Activated CD8-positive, alpha-beta memory T cell treated with anti-CD3 and anti-CD28 coated beads, Interleukin-2, amount 50 U/mL, for 4 hours (primary cell): ENCODE results near the gene SYNGR3.
A peak's percentile ranks its signal among the peaks of the same experiment; 100 is the strongest.
"Not testable (repeated sequence)": the region's sequence is repeated elsewhere in the genome, so short reads cannot be mapped to it uniquely, and the experiment has no call there.

Experiments used
- DNase-seq: peaks from one replicate; pipeline ENCODE4 v3.0.0-alpha.2; 2020

SYNGR3 gene

DNA sequence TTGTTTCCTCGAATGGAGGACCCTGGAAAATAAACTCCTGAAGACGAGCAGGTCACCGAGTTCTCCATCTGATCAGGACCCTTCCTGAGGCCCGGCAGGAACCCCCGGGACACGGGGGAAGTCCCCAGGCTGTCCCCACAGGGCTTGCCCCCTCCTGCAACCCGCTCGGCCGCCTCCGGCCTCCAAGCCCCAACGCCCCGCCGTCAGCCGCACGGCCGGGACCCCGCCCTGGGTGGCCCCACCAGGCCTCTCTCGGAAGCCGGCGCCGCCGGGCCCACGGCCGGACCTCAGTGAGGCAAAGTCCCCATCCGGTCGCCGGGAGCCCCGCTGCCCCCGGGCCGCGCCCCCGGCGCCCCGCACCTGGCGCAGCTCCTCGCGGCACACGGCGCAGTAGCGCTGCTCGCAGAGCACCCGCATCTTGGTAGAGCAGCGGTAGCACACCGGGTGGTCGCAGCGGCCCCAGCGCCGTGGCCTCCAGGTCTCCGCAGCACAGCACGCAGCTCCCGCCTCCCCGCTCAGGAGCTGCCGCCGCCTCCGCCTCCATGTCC lies 19.5 kb downstream of the SYNGR3 start:
- no peak for DNase-seq

DNA sequence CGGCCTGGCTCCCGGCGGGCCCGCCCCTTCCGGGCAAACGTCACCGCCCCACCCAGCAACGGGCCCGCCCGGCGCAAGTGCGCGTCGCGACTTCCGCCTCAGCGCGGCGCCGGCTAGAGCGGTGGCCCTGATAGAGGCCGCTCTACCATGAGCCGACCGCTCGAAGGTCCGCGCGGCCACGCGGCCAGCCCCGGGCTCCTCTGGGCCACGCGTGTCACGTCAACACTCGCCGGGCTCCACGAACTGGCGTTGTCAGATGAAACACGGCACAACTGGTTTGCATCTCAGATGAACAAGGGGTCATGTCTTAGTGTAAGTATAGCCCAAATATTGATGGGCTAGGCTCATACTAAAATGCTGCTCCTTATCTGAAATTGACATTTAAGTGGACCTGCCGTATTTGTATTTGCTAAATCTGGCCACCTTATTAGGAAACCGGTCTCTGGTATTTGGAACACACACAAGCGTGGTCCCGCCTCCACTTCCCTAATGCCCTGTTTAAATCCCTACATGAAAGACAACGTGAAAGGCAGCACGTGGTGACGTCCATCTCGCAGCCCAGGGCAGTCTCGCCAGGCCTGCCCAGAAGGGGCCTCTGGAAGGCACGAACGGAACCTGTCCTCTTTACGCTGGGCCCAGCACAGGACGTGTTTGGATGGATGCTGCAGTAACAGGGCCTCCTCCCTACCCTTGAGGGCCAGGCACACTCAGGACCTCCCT lies 20.2 kb downstream of the SYNGR3 start, which contains the start of gene ZNF598:
Gene ZNF598 (minus strand): TSS at position 31 of the 720 bp plus-strand sequence.
- peak; percentile 80 for DNase-seq

DNA sequence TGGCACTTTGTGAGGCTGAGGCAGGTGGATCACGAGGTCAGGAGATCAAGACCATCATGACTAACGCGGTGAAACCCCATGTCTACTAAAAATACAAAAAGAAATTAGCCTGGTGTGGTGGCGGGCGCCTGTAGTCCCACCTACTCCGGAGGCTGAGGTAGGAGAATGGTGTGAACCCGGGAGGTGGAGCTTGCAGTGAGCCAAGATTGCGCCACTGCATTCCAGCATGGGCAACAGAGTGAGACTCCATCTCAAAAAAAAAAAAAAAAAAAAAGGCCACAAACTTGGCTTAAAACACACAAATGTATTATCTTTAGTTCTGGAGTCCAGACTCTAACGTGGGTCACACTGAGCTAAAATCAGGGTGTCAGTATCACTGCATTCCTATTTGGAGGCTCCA lies 22.0 kb downstream of the SYNGR3 start:
- not testable (repeated sequence) for DNase-seq

DNA sequence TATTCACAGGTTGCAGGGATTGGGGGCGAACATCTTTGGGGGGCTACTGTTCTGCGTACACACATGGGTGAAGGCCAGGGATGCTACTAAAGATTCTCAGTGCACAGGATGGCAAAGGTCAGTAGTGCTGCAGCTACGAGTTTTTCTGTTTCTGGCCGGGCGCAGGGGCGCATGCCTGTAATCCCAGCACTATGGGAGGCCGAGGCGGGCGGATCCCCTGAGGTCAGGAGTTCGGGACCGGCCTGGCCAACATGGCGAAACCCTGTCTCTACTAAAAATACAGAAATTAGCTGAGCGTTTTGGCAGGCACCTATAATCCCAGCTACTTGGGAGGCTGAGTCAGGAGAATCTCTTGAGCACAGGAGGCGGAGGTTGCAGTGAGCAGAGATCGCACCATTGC lies 23.8 kb downstream of the SYNGR3 start:
- DNase-seq, result no peak

DNA sequence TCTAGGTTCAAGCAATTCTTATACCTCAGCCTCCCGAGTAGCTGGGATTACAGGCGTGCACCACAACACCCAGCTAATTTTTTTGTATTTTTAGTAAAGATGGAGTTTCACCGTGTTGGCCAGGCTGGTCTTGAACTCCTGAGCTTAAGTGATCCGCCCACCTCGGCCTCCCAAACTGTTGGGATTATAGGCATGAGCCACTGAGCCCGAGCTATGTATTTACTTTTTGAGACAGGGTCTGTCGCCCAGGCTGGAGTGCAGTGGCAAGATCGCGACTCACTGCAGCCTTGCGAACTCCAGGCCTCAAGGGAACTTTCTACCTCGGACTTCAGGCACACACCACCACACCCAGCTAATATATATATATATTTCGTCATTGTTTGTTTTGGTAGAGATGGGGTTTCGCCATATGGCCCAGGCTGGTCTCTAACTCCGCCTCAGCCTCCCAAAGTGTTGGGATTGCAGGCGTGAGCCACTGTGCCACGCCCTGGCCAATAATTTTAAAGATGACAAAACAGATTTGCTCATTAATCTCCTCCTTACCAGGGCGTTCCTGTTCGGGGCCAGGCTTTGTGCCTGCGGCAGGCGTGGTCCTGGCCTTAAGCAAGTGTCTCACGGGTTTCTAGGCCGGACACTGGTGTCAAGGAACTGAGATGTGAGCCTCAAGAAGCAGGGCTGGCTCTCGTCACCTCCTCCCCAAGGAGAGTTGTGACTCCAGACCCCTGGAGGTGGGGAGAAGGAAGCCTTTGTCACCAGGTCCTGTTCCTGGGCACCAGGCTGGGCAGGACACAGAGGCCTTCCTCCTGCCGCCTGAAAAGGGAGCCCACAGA lies 25.6 kb downstream of the SYNGR3 start:
- DNase-seq, result no peak

DNA sequence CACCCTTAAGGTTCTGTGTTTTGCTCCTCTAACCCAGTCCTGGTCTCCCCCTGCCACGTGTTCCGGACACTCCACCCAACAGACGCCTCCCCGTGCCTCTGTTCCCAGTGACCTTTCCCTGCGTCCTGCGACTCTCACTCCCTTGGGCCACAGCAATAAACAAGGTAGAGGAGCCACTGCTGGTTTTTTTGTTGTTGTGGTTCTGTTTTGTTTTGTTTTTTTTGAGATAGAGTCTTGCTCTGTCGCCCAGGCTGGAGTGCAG lies 26.1 kb downstream of the SYNGR3 start:
- DNase-seq, result no peak

DNA sequence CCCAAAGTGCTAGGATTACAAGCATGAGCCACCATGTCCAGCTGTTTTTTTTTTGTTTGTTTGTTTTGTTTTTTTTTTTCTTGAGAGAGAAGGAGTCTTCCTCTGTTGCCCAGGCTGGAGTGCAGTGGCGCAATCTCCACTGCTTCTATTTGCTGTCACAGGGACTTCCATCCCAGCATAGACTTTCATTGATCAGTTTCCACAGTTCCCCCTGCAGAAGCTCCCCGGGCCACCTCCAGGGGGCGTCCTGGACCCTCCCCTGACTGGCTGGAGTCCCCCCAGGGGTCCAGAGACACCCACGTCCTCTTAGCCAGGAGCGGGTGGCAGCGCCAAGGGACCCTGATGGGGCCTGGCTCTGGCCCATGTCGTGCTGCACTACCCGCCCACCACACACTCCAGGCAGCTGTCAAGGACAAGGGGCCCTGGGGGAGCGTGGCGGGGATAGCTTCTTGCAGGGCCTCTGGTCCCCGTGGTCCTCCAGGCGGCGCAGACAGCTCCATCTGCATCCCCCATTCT lies 26.7 kb downstream of the SYNGR3 start:
- no peak for DNase-seq

DNA sequence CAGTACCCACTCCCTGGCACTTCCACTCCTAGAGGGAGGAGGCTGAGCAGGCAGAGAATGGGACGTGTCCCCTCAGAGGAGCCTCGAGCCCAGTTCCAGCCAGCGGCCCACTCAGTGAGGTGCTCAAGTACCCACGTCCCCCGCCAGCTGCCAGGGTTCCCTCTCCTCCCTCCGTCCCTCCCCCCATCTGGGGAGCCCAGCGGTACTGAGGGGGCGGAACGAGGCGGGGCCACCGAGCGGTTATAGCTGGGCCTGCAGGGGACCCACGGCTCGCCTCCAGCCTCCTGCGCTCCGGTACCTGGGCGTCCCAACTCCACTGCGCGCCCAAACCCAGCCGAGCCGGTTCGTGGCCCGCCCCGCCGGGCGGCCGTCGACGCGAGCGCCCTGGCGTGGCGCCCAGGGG lies 29.7 kb downstream of the SYNGR3 start, which contains the start of gene NPW:
Gene NPW (plus strand): TSS at position 268 of the 403 bp plus-strand sequence.
- no peak for DNase-seq

DNA sequence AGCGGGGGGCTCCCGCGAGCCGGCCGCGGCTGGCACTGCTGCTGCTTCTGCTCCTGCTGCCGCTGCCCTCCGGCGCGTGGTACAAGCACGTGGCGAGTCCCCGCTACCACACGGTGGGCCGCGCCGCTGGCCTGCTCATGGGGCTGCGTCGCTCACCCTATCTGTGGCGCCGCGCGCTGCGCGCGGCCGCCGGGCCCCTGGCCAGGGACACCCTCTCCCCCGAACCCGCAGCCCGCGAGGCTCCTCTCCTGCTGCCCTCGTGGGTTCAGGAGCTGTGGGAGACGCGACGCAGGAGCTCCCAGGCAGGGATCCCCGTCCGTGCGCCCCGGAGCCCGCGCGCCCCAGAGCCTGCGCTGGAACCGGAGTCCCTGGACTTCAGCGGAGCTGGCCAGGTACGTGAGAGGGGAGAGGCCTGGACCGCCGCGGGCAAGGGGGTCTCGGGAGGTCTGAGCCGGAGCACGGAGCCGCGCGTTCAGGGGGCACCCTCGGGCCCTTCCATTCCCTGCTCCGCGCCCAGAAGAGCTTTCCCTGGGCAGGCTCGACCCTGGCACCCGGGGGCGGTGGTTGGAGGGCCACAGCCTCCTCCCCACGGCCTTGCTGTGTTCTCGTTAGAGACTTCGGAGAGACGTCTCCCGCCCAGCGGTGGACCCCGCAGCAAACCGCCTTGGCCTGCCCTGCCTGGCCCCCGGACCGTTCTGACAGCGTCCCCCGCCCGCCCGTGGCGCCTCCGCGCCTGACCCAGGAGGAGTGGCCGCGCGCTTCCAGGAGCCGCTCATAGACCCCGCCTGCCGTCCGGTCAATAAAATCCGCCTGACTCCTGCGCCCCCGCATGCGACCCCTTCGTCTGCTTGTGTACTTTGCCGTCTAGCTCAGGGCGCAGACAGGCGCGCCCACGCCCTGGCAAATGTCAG lies 30.4 kb downstream of the SYNGR3 start:
- DNase-seq, result no peak

DNA sequence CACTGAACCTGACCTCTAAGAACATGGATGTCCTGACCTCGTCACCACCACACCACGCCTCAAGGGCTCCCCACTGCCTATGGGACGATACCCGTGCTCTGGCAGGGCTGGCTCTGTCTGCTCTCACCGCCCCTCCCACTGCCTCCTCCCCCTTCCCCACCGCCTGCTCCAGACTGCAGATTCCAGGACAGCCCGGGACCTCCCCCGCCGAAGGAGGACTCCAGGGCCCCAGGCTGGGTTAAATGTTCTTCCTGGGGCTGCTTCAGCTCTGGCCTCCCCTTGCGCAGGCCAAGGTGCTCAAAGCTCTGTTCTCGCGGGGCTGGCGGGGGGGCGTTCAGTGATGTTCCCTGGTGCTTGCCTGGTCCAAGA lies 32.9 kb downstream of the SYNGR3 start:
- no peak for DNase-seq

DNA sequence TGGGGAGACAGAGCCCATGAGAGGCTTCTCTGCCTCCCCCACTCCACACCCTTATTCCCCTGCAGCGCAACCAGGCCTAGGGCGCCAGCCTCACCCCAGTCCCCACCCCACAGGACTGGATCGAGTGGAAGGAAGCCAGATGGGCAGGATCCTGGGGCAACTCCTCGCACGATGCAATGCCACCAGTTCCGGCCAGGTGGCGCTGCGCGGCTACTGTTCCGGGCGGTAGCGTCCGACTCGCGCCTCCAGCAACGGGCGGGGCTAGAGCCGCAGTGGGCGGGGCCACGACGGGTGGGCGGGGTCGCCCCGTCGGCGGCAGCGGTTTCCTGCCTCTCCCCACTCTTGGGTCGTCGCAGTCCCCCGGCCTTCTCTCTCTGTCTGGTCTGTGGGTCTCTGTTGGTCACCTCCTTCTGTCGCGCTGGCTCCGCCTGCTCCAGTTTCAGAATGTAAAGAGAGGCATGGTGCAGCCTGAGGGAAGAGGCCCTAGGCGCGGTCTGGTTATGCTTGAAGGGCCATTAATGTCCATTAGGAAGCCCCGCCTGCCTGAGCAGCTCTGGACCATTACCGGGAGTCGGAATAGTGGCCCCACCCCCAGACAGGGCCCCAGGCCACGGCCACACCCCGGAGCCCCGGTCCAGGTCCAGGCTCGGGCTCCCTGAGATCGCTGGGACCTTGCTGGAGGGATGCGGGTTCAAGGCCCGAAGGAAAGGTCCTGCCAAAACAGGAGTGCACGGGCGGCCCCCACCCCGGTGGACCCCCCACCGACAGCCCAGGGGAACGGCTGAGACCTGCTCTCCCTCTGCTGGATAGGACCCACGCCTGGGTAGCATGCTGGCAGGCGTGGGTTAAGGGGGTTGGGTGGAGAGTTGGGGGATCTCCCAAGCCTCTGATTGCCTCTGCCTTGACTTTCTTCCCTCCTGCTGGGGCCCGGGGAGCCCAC lies 33.6 kb downstream of the SYNGR3 start:
- peak; percentile 97 for DNase-seq

DNA sequence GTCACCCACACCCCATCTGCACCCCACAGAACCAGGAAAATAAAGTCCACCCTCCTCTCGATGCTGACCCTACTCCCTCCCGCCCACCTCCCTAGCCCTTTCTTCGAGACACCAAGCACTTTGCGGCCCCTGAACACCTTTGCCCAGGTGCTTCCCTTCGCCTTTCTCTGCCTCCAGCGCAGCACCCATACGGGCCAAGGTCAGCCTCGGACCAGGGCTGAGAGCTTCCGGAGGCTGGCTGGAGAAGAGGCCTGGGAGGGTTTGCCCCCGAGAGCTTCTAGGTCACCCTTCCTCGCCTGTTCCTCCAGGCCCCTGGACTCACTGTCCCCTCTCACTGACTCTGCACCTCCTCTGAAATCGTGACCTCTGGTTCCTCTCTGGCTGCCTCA lies 34.3 kb downstream of the SYNGR3 start:
- no peak for DNase-seq

DNA sequence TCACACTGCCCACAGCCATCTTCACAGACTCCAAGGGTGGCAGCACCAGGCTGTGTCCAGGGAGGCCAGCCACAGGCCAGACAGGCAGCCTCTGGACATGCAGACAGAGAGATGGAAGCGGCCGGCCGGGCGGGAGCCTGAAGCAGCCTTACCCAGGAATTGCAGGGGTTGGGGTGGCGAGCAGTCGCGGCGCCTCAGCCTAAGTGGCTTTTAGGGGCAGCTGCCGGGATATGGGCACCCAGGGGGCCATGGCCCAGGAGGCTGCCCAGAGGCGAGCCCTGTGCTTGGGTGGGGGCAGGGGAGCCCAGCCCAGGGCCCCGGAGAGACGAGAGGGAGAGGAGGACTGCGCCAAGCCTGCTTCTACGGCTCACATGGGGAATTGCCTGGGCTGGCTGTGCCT lies 35.5 kb downstream of the SYNGR3 start:
- no peak for DNase-seq

DNA sequence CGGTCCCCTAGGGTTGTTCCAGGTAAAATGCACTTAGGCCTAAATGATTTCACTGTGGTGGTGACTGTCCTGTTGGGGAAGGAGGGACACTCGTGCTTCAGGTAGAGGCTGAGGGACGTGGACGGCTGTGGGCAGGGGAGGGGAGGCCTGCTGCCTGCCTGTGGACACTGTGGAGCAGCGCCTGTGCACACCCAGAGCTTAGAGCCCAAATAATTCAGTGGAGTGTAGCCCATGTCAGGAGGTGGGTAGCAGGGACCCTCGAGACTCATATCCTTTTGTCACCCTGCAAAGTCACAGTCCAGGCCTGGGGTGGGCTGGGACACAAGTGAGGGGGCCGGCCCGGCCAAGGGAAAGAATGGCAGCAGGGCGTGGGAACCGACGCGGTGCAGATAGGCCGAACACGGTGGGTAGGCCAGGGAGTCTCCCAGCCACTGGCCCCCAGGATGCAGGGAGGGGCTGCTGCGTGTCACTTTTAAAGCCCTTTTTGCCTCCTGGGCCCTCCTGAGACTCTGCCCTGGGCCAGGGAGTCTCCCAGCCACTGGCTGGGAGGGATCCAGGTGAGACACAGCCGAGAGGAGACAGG lies 36.2 kb downstream of the SYNGR3 start:
- no peak for DNase-seq

DNA sequence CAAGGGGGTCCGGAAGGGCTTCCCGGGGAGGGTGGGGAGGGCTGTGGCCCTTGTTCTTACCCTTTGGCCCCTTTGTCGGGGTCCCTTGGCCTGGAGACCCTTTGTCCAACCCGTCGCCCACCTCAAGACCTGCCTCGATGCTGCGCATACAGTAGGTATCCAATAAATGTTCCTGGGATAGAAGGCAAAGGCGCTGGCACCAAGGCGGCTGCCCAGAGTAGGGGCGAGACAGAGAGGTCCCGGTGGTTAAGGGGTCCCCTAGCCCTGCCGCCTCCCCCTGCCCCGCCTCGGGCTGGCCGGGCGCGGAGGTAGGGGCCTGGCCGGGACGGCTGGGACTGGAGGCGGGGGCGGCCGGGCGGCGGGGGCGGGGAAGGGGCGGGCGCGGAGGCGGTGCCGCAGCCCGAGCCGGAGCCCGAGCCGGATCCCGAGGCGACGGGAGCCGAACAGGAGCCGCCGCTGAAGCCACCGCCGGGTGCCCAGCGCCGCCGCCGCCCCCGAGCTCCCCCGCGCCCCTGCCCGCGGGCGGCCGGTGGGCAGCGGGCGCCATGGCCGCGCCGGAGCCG lies 36.8 kb downstream of the SYNGR3 start, which contains the start of gene NHERF2:
Gene NHERF2 (plus strand): TSS at position 442 of the 563 bp plus-strand sequence. CDS start 104 bp downstream, at position 546.
- DNase-seq, result no peak

DNA sequence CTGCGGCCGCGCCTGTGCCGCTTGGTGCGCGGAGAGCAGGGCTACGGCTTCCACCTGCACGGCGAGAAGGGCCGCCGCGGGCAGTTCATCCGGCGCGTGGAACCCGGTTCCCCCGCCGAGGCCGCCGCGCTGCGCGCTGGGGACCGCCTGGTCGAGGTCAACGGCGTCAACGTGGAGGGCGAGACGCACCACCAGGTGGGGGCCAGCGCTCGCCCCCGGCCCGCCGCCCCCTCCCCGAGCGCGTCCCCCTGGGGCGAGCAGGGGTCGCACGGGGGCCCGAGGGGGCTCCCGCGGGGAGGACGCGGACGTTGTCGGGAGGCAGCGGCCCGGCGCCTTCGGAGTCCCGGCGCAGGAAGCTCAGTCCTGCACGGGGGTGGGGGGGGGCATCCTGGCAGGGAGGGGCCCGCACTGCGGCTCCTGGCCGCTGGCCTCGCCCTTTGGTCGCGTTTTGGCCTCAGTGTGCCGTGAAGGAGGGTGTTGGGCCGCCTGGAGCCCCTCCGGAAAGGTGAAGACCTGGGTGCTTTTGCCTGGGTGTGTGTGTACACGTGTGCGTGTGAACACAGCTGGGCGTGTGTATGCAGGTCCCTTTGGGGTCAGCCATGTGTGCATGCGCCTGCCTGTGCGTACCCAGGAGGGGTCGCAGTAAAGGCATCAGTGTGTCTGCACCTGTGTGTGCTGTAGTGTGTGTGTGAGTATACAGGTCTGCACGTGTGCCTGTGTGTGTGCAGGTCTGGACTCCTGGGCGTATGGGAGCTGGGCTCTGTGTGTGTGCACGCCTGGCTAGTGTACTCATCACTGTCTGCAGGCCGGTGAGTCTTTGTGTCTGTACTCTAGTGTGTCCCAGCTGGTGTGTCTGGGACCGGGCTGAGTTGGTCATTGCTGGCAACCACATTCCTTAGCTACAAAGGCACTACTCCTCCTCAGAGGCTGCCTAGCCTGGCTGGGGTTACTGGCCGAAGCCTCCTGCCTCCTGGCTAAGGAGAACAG lies 37.5 kb downstream of the SYNGR3 start:
- DNase-seq, result no peak

DNA sequence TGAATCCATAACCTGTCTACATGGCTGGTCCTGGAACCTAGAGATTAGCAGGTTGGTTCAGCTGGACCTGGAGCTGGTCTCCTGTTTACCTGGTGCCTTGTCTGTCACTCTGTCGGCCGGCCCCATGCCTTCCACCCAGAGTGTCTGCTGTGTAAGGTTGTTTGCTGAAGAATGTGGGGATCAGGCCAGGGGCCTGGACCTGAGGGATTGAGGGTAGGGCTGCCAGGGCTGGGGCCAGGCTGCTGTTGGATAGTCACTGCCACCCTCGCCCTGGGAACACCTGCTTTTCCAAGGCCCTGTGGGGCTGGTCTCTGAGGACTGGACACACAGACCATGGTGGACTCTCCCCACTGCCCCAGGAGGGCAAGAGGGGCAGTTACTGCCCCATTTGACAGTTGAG lies 38.4 kb downstream of the SYNGR3 start:
- no peak for DNase-seq

DNA sequence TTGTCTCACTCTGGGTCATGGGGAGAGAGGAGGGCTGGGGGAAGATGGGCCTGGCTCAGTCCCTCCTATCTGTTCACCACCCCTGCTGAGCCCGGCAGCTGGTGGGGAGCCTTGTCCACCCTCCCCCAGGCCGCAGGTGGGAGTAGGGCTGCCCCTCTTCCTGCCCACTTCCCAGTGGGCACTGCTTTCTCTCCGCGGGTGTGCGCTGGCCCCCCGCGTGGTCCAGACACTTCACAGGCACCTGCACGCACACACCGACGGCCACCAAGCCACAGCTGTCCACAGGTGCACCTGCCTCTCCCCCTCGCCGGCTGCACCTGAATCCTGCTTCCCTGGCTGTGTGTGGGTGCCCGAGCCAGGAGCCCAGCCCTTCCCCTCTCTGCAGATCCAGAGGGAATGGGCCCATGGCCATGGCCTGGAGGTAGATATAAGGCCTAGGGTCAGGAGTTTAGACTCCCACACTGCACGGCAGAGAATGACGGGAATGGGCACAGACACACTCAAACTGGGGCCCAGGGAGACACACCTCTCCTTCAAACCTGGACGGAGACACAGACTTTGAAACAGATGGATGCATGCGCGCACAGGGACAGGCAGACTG lies 39.0 kb downstream of the SYNGR3 start:
- no peak for DNase-seq

DNA sequence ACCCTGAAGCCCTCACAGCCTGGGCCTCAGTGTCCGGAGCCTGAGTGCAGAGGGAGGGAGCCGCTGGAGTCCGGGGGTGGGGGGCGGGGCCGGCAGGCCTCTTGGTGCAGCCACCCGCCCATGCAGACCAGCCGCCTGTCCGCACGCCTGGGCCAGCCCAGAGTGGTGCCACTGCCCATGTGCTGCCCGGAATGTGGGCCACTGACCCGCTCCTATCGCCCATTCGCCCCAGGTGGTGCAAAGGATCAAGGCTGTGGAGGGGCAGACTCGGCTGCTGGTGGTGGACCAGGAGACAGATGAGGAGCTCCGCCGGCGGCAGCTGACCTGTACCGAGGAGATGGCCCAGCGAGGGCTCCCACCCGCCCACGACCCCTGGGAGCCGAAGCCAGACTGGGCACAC lies 39.6 kb downstream of the SYNGR3 start:
- DNase-seq, result no peak
